OCI-LY1 (cell line): ENCODE data around the gene PSD2.

Experiments used
- CTCF ChIP-seq: fragments of 200-600 bp; sonication (generic), shearing (Covaris generic); IDR thresholded peaks from 2 replicates; pipeline ENCODE4 v1.5.1; 2017; ENCODE audit warnings: mild to moderate bottlenecking, antibody characterized with exemption, low read length, moderate library complexity, mixed read lengths
- EZH2 ChIP-seq: fragments of 200-600 bp; sonication (generic), shearing (Covaris generic); IDR thresholded peaks from 2 replicates; pipeline ENCODE4 v1.8.0; 2017; ENCODE audit warnings: borderline replicate concordance, mixed run types, mild to moderate bottlenecking, antibody characterized with exemption, low read length, moderate library complexity, mixed read lengths

- no peak for TF ChIP-seq EZH2
- no peak for TF ChIP-seq CTCF
Observed at GRCh38 chr5:139889410-139889809, 93.8 kb downstream of the PSD2 start.
